ENCODE measurements around the gene VCL.

GRCh38 chr10:74137992-74138391 lies 140.1 kb downstream of the VCL start:
- TF ChIP-seq POLR2A (IDR thresholded peaks at IDR 0.05) (no peak), CTCF (IDR thresholded peaks at IDR 0.05) (no peak)
